BJ (cell line): ENCODE results near the gene STX7. TPM values are rescaled to one million over a fixed set of nuclear protein-coding genes. Genes with fewer than 3 reads are reported as not detected.
A peak's percentile ranks its signal among the peaks of the same experiment; 100 is the strongest.

Source experiments
- CTCF ChIA-PET: fragments of 350-600 bp; formaldehyde crosslinking; extraction: SDS; loops from one replicate; lab custom pipeline; 2021; ENCODE audit warnings: antibody characterized with exemption, inconsistent platforms; lab: Yijun Ruan, JAX
- POLR2A ChIA-PET: fragments of 300-600 bp; sonication (Branson Sonifier 250); formaldehyde crosslinking; extraction: SDS; loops from one replicate; lab custom pipeline; 2021; ENCODE audit warnings: antibody characterized with exemption; lab: Charles Lee
- DNase-seq: peaks from one replicate; pipeline ENCODE4 v3.0.0-alpha.2; 2011; ENCODE audit warnings: low read depth
- H3K27me3 ChIP-seq: 2 replicates; pipeline ENCODE4 v1.6.0; 2011; ENCODE audit warnings: low read length; ENCODE audit not compliant: control insufficient read depth, insufficient read depth
- H3K36me3 ChIP-seq: 2 replicates; pipeline ENCODE4 v1.5.1; 2011; ENCODE audit warnings: low read length; ENCODE audit not compliant: control insufficient read depth, insufficient read depth
- H3K4me3 ChIP-seq: 2 replicates; pipeline ENCODE4 v1.5.1; 2011; ENCODE audit warnings: low read depth, mild to moderate bottlenecking, control low read depth, low read length
- polyA plus RNA-seq: library from polyadenylated mRNA; depleted of rRNA; stranded (reverse); fragments of >200 nt; gene quantifications from 2 replicates; pipeline ENCODE4 v1.2.3, GENCODE V29; 2011
- TF ChIP-seq, protein P1 (sequence below): IDR thresholded peaks from 2 replicates; pipeline ENCODE4 v1.5.1; 2011; ENCODE audit warnings: low read depth, mild to moderate bottlenecking, control low read depth, inconsistent platforms, low read length, moderate library complexity; ENCODE audit not compliant: insufficient read depth

Gene STX7
- polyA plus RNA-seq, 1 experiment = 31.0 TPM

GRCh38 chr6:132446141-132446854 lies 66.6 kb downstream of the STX7 start:
- no peaks in the 10 kb centered on the region for H3K36me3 ChIP-seq
- ChIA-PET CTCF (interaction anchor here (1.2 to 3.3 kb wide), 4 partner anchors 10 to 166 kb away, joined by 3 to 13 read pairs (median 6); no protein-coding TSS in a partner anchor), POLR2A (no interaction called here)
- TF ChIP-seq, protein P1, sequence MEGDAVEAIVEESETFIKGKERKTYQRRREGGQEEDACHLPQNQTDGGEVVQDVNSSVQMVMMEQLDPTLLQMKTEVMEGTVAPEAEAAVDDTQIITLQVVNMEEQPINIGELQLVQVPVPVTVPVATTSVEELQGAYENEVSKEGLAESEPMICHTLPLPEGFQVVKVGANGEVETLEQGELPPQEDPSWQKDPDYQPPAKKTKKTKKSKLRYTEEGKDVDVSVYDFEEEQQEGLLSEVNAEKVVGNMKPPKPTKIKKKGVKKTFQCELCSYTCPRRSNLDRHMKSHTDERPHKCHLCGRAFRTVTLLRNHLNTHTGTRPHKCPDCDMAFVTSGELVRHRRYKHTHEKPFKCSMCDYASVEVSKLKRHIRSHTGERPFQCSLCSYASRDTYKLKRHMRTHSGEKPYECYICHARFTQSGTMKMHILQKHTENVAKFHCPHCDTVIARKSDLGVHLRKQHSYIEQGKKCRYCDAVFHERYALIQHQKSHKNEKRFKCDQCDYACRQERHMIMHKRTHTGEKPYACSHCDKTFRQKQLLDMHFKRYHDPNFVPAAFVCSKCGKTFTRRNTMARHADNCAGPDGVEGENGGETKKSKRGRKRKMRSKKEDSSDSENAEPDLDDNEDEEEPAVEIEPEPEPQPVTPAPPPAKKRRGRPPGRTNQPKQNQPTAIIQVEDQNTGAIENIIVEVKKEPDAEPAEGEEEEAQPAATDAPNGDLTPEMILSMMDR = no peak
- no peak for DNase-seq
- H3K27me3 ChIP-seq = no peaks in the 10 kb centered on the region
- no peak overlapping the region for H3K4me3 ChIP-seq

DNA sequence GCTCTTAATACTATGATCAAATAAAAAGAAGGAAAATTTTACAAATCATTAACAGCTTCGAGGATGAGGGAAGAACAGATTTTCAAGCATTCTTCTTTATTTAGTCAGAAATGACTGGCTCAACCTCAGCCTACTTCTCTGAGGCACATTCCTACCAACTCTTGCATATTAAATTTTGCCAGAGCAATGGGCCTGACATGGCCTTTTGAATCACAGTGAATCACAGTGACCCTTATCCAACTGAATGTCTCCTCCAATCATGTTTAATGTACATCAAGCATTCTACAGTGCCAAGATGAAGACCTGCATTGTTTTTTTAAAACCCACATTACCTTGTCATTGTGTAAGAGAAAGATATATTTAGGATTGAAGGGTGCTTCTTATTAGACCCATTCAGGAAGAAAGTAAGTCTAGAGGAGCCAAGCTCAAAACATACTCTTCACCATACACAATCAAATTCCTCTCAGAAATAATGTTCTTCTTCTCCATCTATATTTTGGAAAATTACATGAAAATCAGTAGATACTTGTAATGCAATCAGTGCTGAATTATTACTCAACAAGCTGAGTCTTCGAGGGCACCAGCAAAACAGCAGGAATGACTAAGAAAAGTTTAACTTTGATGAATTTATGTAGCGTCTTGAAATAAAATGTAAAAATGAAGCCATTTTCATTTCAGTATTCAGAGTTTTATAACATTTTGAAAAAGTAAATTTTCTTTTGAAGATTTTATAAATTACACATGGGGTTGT lies 67.5 kb downstream of the STX7 start:
- H3K27me3 ChIP-seq = no peaks in the 10 kb centered on the region
- no peaks in the 10 kb centered on the region for H3K36me3 ChIP-seq
- DNase-seq = peak; percentile 80
- H3K4me3 ChIP-seq = no peak overlapping the region
- TF ChIP-seq, protein P1 = no peak
- ChIA-PET POLR2A (interaction anchor here (0.5 kb wide), 1 partner anchor 631 kb away, joined by 3 read pairs; no protein-coding TSS in a partner anchor), CTCF (interaction anchor here (0.9 to 3.3 kb wide), 6 partner anchors 11 to 165 kb away, joined by 3 to 13 read pairs (median 4); no protein-coding TSS in a partner anchor)

DNA sequence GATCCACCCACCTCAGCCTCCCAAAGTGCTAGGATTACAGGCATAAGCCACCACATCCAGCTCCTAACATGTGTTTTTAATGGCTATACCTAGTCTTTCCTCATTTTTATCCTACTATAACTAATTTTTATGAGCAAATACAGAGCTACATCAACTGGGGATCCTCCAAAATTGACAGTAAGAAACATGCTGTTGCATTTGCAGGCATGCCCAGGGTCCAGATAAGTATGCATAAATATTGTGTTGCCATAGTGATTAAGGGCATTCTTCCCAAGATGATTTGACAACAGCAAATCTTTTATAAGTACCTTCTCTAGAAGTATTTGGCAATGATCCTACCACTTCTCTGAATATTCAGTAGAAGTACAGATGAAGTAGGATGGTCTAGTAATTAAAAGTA lies 69.7 kb downstream of the STX7 start:
- ChIA-PET CTCF (interaction anchor here (0.8 to 0.9 kb wide), 2 partner anchors 10 to 142 kb away, joined by 3 to 5 read pairs; no protein-coding TSS in a partner anchor), POLR2A (no interaction called here)
- Histone ChIP-seq H3K27me3 (no peaks in the 10 kb centered on the region), H3K4me3 (no peak overlapping the region), H3K36me3 (no peaks in the 10 kb centered on the region)
- peak; percentile 75 for DNase-seq
- TF ChIP-seq, protein P1 = no peak

DNA sequence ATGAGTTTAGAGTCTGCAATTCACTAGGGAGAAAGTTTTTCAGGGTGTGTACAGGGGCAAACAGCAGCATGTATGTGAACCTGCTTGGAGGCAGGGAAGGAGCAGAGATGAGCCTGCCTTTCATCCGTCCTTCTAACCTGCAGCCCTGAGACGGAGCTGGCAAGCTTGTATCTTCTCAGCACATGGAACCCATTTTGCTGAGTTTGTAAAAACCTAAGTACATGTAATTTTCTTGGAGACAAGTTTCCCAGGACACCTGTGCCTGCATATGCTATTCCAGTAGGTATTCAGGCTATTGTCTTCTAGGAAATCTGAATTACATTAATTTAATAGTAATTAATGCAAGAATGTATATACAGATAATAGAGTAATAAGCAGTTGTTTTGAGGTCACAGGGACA lies 82.8 kb downstream of the STX7 start:
- Histone ChIP-seq H3K4me3 (no peak overlapping the region), H3K36me3 (no peaks in the 10 kb centered on the region), H3K27me3 (no peaks in the 10 kb centered on the region)
- DNase-seq = no peak
- CTCF ChIA-PET = no interaction called here
- POLR2A ChIA-PET = no interaction called here
- TF ChIP-seq, protein P1 = no peak

DNA sequence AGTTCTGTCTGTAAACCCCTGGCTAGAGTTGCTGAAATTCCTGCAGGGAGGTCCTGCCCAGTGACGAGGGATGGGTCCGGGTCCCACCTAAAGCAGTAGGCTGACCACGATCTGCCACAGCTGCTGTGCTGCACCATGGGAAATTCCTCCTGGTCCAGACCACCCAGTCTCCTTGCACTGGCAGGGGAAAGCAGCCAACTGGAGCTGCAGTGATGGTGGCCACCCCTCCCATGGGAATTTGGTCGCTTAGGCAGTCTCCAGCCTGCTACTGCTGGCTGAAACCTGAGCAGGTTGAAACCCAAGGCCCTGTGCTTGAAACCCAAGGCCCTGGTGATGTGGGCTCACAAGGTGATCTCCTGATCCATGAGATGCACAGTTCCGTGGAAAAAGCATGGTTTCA lies 87.7 kb downstream of the STX7 start:
- TF ChIP-seq, protein P1 = no peak
- Histone ChIP-seq H3K36me3 (no peaks in the 10 kb centered on the region), H3K4me3 (no peak overlapping the region), H3K27me3 (no peaks in the 10 kb centered on the region)
- no peak for DNase-seq
- ChIA-PET CTCF (interaction anchor here (1.0 kb wide), 1 partner anchor 11 kb away, joined by 3 read pairs; no protein-coding TSS in a partner anchor), POLR2A (no interaction called here)
